Inferior parietal cortex (tissue), 1 donor: Measurements from ENCODE around the gene TPRG1.
"Not testable (repeated sequence)": the region's sequence is repeated elsewhere in the genome, so short reads cannot be mapped to it uniquely, and the experiment has no call there.

Source experiments
- DNase-seq: peaks from one replicate; pipeline ENCODE4 v3.0.0-alpha.2; 2016; ENCODE audit errors: extremely low spot score

The TPRG1 gene

GRCh38 chr3:189311521-189311920 lies 139.8 kb downstream of the TPRG1 start:
- no peak for DNase-seq

- no peak for DNase-seq
Observed at GRCh38 chr3:189312866-189313265, 141.1 kb downstream of the TPRG1 start.

- DNase-seq = no peak
Observed at GRCh38 chr3:189316296-189317019, 144.7 kb downstream of the TPRG1 start.

GRCh38 chr3:189317911-189318310 lies 146.1 kb downstream of the TPRG1 start:
- no peak for DNase-seq

- no peak for DNase-seq
Observed at GRCh38 chr3:189320511-189320910, 148.7 kb downstream of the TPRG1 start.

- DNase-seq = no peak
Observed at GRCh38 chr3:189322339-189322738, 150.6 kb downstream of the TPRG1 start.

- DNase-seq = no peak
Observed at GRCh38 chr3:189324538-189325138, 152.9 kb downstream of the TPRG1 start.

- no peak for DNase-seq
Observed at GRCh38 chr3:189325454-189325853, 153.7 kb downstream of the TPRG1 start.

GRCh38 chr3:189329630-189330029 lies 157.9 kb downstream of the TPRG1 start:
- not testable (repeated sequence) for DNase-seq

- no peak for DNase-seq
Observed at GRCh38 chr3:189330066-189330465, 158.3 kb downstream of the TPRG1 start.

GRCh38 chr3:189331002-189331418 lies 159.2 kb downstream of the TPRG1 start:
- DNase-seq = no peak

GRCh38 chr3:189334064-189334920 lies 162.5 kb downstream of the TPRG1 start:
- DNase-seq = no peak

- DNase-seq = no peak
Observed at GRCh38 chr3:189337673-189338091, 165.9 kb downstream of the TPRG1 start.

GRCh38 chr3:189338366-189338765 lies 166.6 kb downstream of the TPRG1 start:
- no peak for DNase-seq

- no peak for DNase-seq
Observed at GRCh38 chr3:189339996-189340395, 168.2 kb downstream of the TPRG1 start.

GRCh38 chr3:189340680-189341460 lies 169.1 kb downstream of the TPRG1 start:
- no peak for DNase-seq

GRCh38 chr3:189342811-189343210 lies 171.0 kb downstream of the TPRG1 start:
- no peak for DNase-seq

GRCh38 chr3:189344996-189345395 lies 173.2 kb downstream of the TPRG1 start:
- no peak for DNase-seq

GRCh38 chr3:189349772-189350171 lies 178.0 kb downstream of the TPRG1 start:
- DNase-seq = no peak

GRCh38 chr3:189353318-189353965 lies 181.7 kb downstream of the TPRG1 start:
- no peak for DNase-seq
